Measurements from ENCODE around the gene SYCE3. TPM values are rescaled to one million over a fixed set of nuclear protein-coding genes. Genes with fewer than 3 reads are reported as not detected.

The SYCE3 gene
- total and polyA plus RNA-seq, 9 of the 15 experiments (the other 6 are each of a cell fraction or from before 2014, with no cell fraction given): 0.56 TPM; not detected in 8

- ATAC-seq (peak; percentile 28), DNase-seq (ENCODE audit: extremely low read depth in 1 of 4, low spot score in 3 of 4) (no peak), FAIRE-seq (no peak)
- Histone ChIP-seq H4K20me1 (replicated peaks; ENCODE audit: control insufficient read depth, insufficient read depth, low read length) (no peaks in the 10 kb centered on the region), H3K9me3 (replicated peaks; ENCODE audit: control insufficient read depth, insufficient read depth, low read depth, low read length) (no peaks in the 10 kb centered on the region), H3K79me2 (ENCODE audit: control insufficient read depth, insufficient read depth, low read length) (peaks cover 6% of the 10 kb centered on the region; the same call in 2 of the 3 replicates), H3K9me1 (ENCODE audit: control insufficient read depth, insufficient read depth, low read length) (no peaks in the 10 kb centered on the region), H3K27ac (ENCODE audit: extremely low read depth, low read depth, low read length) (peak overlapping the region; percentile 48; the same call in 2 of the 3 replicates), H3K4me2 (ENCODE audit: insufficient read depth, low read length) (peak overlapping the region; percentile 88), H3K4me1 (replicated peaks in 1 of 2; ENCODE audit: control insufficient read depth in 2 of 2, insufficient read depth in 2 of 2, low read length in 2 of 2) (peaks cover 15 to 23% of the 10 kb centered on the region in 2 experiments; a peak in 4 of 5 replicates), H3K36me3 (ENCODE audit: control insufficient read depth, insufficient read depth, low read length) (no peaks in the 10 kb centered on the region; the same call in 2 of the 3 replicates), H3K9ac (ENCODE audit: insufficient read depth in 1 of 2, low read depth in 2 of 2, low read length in 2 of 2) (peak overlapping the region; percentile 56 to 88; a peak in 3 of 4 replicates), H2AFZ (ENCODE audit: low read depth, low read length) (peak overlapping the region; percentile 77), H3K4me3 (peak overlapping the region; percentile 77), H3K27me3 (ENCODE audit: control insufficient read depth in 2 of 2, insufficient read depth in 2 of 2, low read length in 2 of 2) (no peaks in the 10 kb centered on the region)
- BruUV-seq (replicated peaks): TSS peak; percentile 87
- CTCF ChIA-PET (ENCODE audit: low intra/inter-chr PET ratio): interaction anchor here (0.7 kb wide), 1 partner anchor 71 kb away, joined by 3 read pairs; no protein-coding TSS in a partner anchor
- in situ Hi-C loops (cut with MboI): no loop called here
- intact Hi-C loops (cut with micrococcal nuclease): no loop called here
- WGBS (ENCODE audit: insufficient coverage, low coverage, missing lambda C conversion rate): 7% methylated on average over 20 of the region's 37 CpGs
- TF ChIP-seq L3MBTL2 (IDR thresholded peaks at IDR 0.05) (peak; percentile 4; the same call in 1 of the 2 replicates), ZNF717 (CRISPR knock-in tag; IDR thresholded peaks at IDR 0.05) (no peak), MCM5 (IDR thresholded peaks at IDR 0.05; ENCODE audit: low read depth) (no peak), EGR1 (conservative IDR thresholded peaks at IDR 0.05) (0 out of 2 replicates have a peak, but pooled peaks have one; percentile 42), ZNF239 (CRISPR knock-in tag; IDR thresholded peaks at IDR 0.05) (no peak), RBFOX2 (IDR thresholded peaks at IDR 0.05; ENCODE audit: low read depth, low read length) (0 out of 2 replicates have a peak, but pooled peaks have one; percentile 1), PML (IDR thresholded peaks at IDR 0.05; ENCODE audit: low read length) (no peak), POLR2AphosphoS5 (IDR thresholded peaks at IDR 0.05; ENCODE audit: control insufficient read depth, insufficient read depth, low read depth, low read length) (no peak), MAX (CRISPR knock-in tag; IDR thresholded peaks at IDR 0.05) (no peak; the same call in 1 of the 2 replicates), GTF2A2 (tag; IDR thresholded peaks at IDR 0.05) (no peak)
- TF ChIP-seq, protein P1, sequence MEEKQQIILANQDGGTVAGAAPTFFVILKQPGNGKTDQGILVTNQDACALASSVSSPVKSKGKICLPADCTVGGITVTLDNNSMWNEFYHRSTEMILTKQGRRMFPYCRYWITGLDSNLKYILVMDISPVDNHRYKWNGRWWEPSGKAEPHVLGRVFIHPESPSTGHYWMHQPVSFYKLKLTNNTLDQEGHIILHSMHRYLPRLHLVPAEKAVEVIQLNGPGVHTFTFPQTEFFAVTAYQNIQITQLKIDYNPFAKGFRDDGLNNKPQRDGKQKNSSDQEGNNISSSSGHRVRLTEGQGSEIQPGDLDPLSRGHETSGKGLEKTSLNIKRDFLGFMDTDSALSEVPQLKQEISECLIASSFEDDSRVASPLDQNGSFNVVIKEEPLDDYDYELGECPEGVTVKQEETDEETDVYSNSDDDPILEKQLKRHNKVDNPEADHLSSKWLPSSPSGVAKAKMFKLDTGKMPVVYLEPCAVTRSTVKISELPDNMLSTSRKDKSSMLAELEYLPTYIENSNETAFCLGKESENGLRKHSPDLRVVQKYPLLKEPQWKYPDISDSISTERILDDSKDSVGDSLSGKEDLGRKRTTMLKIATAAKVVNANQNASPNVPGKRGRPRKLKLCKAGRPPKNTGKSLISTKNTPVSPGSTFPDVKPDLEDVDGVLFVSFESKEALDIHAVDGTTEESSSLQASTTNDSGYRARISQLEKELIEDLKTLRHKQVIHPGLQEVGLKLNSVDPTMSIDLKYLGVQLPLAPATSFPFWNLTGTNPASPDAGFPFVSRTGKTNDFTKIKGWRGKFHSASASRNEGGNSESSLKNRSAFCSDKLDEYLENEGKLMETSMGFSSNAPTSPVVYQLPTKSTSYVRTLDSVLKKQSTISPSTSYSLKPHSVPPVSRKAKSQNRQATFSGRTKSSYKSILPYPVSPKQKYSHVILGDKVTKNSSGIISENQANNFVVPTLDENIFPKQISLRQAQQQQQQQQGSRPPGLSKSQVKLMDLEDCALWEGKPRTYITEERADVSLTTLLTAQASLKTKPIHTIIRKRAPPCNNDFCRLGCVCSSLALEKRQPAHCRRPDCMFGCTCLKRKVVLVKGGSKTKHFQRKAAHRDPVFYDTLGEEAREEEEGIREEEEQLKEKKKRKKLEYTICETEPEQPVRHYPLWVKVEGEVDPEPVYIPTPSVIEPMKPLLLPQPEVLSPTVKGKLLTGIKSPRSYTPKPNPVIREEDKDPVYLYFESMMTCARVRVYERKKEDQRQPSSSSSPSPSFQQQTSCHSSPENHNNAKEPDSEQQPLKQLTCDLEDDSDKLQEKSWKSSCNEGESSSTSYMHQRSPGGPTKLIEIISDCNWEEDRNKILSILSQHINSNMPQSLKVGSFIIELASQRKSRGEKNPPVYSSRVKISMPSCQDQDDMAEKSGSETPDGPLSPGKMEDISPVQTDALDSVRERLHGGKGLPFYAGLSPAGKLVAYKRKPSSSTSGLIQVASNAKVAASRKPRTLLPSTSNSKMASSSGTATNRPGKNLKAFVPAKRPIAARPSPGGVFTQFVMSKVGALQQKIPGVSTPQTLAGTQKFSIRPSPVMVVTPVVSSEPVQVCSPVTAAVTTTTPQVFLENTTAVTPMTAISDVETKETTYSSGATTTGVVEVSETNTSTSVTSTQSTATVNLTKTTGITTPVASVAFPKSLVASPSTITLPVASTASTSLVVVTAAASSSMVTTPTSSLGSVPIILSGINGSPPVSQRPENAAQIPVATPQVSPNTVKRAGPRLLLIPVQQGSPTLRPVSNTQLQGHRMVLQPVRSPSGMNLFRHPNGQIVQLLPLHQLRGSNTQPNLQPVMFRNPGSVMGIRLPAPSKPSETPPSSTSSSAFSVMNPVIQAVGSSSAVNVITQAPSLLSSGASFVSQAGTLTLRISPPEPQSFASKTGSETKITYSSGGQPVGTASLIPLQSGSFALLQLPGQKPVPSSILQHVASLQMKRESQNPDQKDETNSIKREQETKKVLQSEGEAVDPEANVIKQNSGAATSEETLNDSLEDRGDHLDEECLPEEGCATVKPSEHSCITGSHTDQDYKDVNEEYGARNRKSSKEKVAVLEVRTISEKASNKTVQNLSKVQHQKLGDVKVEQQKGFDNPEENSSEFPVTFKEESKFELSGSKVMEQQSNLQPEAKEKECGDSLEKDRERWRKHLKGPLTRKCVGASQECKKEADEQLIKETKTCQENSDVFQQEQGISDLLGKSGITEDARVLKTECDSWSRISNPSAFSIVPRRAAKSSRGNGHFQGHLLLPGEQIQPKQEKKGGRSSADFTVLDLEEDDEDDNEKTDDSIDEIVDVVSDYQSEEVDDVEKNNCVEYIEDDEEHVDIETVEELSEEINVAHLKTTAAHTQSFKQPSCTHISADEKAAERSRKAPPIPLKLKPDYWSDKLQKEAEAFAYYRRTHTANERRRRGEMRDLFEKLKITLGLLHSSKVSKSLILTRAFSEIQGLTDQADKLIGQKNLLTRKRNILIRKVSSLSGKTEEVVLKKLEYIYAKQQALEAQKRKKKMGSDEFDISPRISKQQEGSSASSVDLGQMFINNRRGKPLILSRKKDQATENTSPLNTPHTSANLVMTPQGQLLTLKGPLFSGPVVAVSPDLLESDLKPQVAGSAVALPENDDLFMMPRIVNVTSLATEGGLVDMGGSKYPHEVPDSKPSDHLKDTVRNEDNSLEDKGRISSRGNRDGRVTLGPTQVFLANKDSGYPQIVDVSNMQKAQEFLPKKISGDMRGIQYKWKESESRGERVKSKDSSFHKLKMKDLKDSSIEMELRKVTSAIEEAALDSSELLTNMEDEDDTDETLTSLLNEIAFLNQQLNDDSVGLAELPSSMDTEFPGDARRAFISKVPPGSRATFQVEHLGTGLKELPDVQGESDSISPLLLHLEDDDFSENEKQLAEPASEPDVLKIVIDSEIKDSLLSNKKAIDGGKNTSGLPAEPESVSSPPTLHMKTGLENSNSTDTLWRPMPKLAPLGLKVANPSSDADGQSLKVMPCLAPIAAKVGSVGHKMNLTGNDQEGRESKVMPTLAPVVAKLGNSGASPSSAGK (IDR thresholded peaks at IDR 0.05): peak; percentile 8; the same call in 1 of the 2 replicates
- POLR2A ChIA-PET: interaction anchor here (0.5 to 1.6 kb wide), 4 partner anchors 10 to 243 kb away, joined by 3 to 4 read pairs (median 4); partner anchors contain the start of gene SCO2
Observed at GRCh38 chr22:50583294-50583861, 20.7 kb upstream of the SYCE3 start.

All from K562 (cell line).